Rectal smooth muscle tissue (tissue), 1 donor: Measurements from ENCODE around the gene C16orf87.
A peak's percentile ranks its signal among the peaks of the same experiment; 100 is the strongest.

Experiments used
- H3K27ac ChIP-seq: one replicate; pipeline ENCODE4 v1.7.0; 2013; ENCODE audit warnings: low read depth, low read length, inconsistent platforms
- H3K27me3 ChIP-seq: one replicate; pipeline ENCODE4 v1.7.0; 2013; ENCODE audit warnings: low read length; ENCODE audit not compliant: control insufficient read depth, insufficient read depth
- H3K36me3 ChIP-seq: one replicate; pipeline ENCODE4 v1.7.0; 2013; ENCODE audit warnings: low read length; ENCODE audit not compliant: control insufficient read depth, insufficient read depth
- H3K4me1 ChIP-seq: one replicate; pipeline ENCODE4 v1.7.0; 2013; ENCODE audit warnings: low read length; ENCODE audit not compliant: control insufficient read depth, insufficient read depth
- H3K4me3 ChIP-seq: one replicate; pipeline ENCODE4 v1.7.0; 2013; ENCODE audit warnings: low read length
- H3K9ac ChIP-seq: one replicate; pipeline ENCODE4 v1.7.0; 2013; ENCODE audit warnings: low read length

C16orf87 gene

GRCh38 chr16:46811682-46812081 is 19.3 kb downstream of the C16orf87 start:
- Histone ChIP-seq H3K4me1 (no peaks in the 10 kb centered on the region), H3K27ac (no peak overlapping the region), H3K36me3 (no peaks in the 10 kb centered on the region), H3K27me3 (no peaks in the 10 kb centered on the region), H3K9ac (no peak overlapping the region), H3K4me3 (no peak overlapping the region)

DNA sequence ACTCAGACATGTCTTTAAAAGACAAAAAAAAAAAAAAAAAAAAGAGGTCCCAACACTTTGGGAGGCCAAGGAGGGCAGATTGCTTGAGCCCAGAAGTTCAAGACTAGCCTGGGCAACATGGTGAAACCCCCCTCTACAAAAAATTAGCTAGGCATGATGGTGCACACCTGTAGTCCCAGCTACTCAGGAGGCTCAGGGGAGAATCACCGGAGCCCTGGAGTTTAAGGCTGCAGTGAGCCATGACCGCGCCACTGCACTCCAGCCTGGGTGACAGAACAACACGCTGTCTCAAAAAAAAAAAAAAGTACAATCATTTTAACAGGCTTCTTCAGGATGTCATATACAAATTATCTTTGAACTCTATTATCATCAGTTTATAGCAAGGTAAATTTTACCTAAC is 22.0 kb downstream of the C16orf87 start:
- Histone ChIP-seq H3K9ac (no peak overlapping the region), H3K36me3 (no peaks in the 10 kb centered on the region), H3K27me3 (no peaks in the 10 kb centered on the region), H3K27ac (no peak overlapping the region), H3K4me3 (no peak overlapping the region), H3K4me1 (no peaks in the 10 kb centered on the region)

- no peaks in the 10 kb centered on the region for H3K4me1 ChIP-seq
- no peaks in the 10 kb centered on the region for H3K36me3 ChIP-seq
- no peak overlapping the region for H3K27ac ChIP-seq
- no peak overlapping the region for H3K4me3 ChIP-seq
- H3K27me3 ChIP-seq, result no peaks in the 10 kb centered on the region
- no peak overlapping the region for H3K9ac ChIP-seq
Observed at GRCh38 chr16:46807336-46807735, 23.6 kb downstream of the C16orf87 start.

DNA sequence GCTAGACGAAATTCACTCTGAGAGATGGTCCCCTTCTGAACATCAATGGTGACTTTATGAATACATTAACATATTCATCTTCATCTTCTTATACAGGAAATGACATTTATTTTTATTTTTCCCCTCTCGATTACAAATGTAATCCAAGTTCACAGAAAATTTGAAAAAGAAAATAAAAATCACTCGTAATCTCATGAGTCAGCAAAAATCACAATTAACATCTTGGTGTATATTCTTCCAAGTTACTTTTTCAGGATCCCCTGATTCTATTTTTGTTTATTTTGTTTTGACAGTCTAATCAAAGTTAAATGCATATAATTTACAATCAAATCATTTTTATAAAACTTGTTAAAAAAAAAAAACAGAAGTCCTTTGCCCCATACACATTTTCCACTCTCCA is 27.6 kb downstream of the C16orf87 start:
- Histone ChIP-seq H3K27me3 (no peaks in the 10 kb centered on the region), H3K27ac (no peak overlapping the region), H3K4me3 (no peak overlapping the region), H3K4me1 (no peaks in the 10 kb centered on the region), H3K9ac (no peak overlapping the region), H3K36me3 (no peaks in the 10 kb centered on the region)

GRCh38 chr16:46801428-46802049 is 29.4 kb downstream of the C16orf87 start:
- H3K4me1 ChIP-seq, result no peaks in the 10 kb centered on the region
- H3K27ac ChIP-seq, result no peak overlapping the region
- H3K4me3 ChIP-seq, result no peak overlapping the region
- no peaks in the 10 kb centered on the region for H3K27me3 ChIP-seq
- no peaks in the 10 kb centered on the region for H3K36me3 ChIP-seq
- H3K9ac ChIP-seq, result no peak overlapping the region

DNA sequence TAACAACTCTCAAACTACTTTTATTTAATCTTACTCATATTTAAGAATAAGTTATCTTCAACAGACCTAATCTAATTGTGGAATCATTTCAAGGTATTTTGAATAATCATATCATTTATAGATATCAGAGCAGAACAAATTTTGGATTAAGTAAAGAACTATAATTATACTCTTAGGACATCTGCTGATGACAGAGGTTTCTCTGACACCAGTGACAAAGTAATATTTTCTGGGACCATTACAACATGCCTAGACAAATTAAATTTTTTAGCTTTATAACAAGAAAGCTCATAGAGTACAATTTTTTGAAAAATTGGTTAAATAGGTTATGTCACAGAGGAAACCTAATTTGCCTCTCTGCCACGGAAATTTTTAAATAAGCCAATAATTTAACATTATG is 30.5 kb downstream of the C16orf87 start:
- H3K36me3 ChIP-seq, result no peaks in the 10 kb centered on the region
- no peaks in the 10 kb centered on the region for H3K4me1 ChIP-seq
- no peak overlapping the region for H3K4me3 ChIP-seq
- no peak overlapping the region for H3K27ac ChIP-seq
- H3K9ac ChIP-seq, result no peak overlapping the region
- H3K27me3 ChIP-seq, result no peaks in the 10 kb centered on the region

DNA sequence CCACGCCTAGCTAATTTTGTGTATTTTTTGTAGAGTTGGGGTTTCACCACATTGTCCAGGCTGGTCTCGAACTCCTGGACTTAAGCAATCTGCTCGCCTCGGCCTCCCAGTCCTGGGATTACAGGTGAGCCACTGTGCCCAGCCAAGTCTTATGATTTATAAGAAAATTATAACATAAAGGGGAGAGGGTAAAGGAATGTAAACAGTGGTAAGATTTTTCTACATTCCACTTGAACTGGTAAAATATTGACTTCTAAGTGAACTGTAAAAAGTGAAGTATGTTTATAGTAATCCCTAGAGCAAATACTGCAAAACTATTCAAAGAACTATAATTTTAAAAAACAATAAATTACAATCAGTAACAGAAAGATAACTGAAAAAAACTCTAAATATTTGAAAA is 33.5 kb downstream of the C16orf87 start:
- no peak overlapping the region for H3K27ac ChIP-seq
- H3K4me3 ChIP-seq, result no peak overlapping the region
- H3K36me3 ChIP-seq, result no peaks in the 10 kb centered on the region
- H3K27me3 ChIP-seq, result no peaks in the 10 kb centered on the region
- H3K9ac ChIP-seq, result no peak overlapping the region
- H3K4me1 ChIP-seq, result no peaks in the 10 kb centered on the region

DNA sequence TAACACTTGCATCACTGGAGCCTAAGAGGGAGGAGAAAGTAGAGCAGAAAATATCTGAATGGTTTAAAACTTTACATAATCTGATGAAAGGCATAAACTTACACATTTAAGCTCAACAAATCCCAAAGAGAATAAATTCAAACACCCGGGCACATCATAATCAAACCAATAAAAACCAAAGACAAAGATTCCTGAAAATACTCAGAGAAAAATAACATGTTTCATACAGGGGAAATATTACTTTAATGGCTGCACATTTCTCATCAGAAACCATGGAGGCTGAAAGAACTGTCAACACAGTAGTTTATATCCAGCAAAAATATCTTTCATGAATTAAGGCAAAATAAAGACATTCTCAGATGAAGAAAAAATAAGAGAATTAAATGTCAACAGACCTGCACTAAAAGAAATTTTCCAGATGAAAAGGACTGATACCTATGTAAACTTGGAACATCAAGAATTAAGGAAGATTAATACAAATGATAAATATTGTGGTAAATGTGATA is 34.2 kb downstream of the C16orf87 start:
- Histone ChIP-seq H3K36me3 (no peaks in the 10 kb centered on the region), H3K4me3 (no peak overlapping the region), H3K4me1 (no peaks in the 10 kb centered on the region), H3K9ac (no peak overlapping the region), H3K27ac (no peak overlapping the region), H3K27me3 (no peaks in the 10 kb centered on the region)

- Histone ChIP-seq H3K36me3 (no peaks in the 10 kb centered on the region), H3K27ac (no peak overlapping the region), H3K4me3 (no peak overlapping the region), H3K27me3 (no peaks in the 10 kb centered on the region), H3K4me1 (no peaks in the 10 kb centered on the region), H3K9ac (no peak overlapping the region)
Observed at GRCh38 chr16:46793841-46794240, 37.1 kb downstream of the C16orf87 start.

DNA sequence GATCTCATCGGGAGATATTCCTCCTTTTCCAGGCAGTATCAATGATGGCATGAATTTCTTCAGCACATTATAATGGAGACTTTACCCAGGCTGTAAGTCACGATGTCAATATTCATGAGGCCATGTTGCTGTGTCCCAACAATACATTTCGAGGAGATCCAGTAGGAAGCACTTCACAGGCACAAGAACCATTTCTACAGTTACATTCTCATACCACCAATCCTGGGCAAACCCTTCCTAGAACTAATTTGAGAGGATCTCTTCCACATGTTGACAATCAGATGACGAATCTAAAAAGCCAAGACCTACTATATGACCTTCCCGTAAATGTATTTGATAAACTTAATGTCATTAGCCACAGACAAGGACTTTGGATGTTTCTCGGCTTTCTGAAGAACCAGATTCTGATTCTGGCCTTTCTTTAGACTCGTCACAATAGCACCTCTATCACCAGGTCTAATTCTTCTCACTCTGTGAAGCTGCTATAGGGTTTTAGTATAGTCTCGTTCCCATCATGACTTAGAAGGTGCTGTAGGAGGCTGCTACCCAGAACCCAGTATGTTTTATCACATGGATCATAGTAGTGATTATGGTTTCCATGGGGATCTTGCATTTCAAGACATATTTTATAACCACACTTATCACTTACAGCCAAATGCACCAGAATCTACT is 40.2 kb downstream of the C16orf87 start:
- Histone ChIP-seq H3K4me1 (no peaks in the 10 kb centered on the region), H3K27ac (no peak overlapping the region), H3K36me3 (no peaks in the 10 kb centered on the region), H3K9ac (no peak overlapping the region), H3K27me3 (no peaks in the 10 kb centered on the region), H3K4me3 (no peak overlapping the region)

DNA sequence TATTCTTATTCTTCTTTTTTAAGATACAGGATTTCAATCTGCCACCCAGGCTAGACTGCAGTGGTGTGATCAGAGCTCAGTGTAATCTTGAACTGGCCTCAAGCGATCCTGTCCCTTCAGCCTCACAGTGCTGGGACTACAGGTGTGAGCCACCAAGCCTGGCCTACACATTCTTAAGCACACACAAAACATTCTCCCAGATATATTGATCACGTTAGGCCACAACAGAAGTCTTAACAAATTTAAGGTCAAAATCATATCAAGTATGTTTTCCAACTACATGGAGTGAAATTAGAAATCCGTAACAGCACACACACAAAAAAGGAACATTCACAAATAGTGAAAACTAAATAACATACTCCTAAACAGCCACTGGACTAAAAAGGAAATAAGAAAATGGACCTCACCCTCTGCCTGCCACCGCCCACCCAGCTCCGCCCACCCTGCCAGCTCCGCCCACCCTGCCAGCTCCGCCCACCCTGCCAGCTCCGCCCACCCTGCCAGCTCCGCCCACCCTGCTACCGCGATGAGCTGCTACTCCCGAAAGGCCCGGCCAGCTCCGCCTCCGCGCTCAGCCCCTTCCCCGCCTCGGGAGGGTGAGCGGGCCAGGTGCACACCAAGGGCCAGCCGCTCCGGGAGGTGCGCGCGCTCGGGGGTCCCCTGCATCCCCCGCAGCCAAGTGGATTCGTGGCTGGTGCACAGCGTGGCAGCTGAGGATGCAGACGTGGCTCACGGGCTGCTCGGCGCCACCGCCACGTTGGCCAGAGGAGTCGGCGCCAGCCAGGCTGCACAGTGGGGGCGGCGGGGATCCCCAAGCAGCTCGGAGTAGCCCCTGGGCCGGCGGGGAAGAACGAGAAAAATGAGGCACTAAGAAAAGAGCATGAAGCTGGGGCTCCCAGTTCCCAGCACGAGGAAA is 41.2 kb downstream of the C16orf87 start:
- no peak overlapping the region for H3K9ac ChIP-seq
- H3K27me3 ChIP-seq, result no peaks in the 10 kb centered on the region
- peak overlapping the region; percentile 74 for H3K4me3 ChIP-seq
- no peak overlapping the region for H3K27ac ChIP-seq
- no peaks in the 10 kb centered on the region for H3K36me3 ChIP-seq
- H3K4me1 ChIP-seq, result no peaks in the 10 kb centered on the region

GRCh38 chr16:46788891-46789474 is 42.0 kb downstream of the C16orf87 start:
- no peaks in the 10 kb centered on the region for H3K36me3 ChIP-seq
- no peak overlapping the region for H3K4me3 ChIP-seq
- no peaks in the 10 kb centered on the region for H3K4me1 ChIP-seq
- no peak overlapping the region for H3K9ac ChIP-seq
- H3K27me3 ChIP-seq, result no peaks in the 10 kb centered on the region
- no peak overlapping the region for H3K27ac ChIP-seq
